Adrenal gland (tissue), 12 donors: Measurements from ENCODE around the gene SEMA4A. TPM values are rescaled to one million over a fixed set of nuclear protein-coding genes. Genes with fewer than 3 reads are reported as not detected.

Experiments used
- DNase-seq, 7 donors: peaks; one replicate each; pipeline ENCODE4 v3.0.0-alpha.2; 2019 to 2020
- H3K27ac ChIP-seq, 5 donors: fragments of 200-600 bp; sonication (generic) in 4 of 5; 1 replicate in 3 of 5; 2 replicates in 2 of 5; pipeline versions ENCODE4 v1.5.1 to v1.8.0; 2016 to 2020; ENCODE audit warnings: mild to moderate bottlenecking in 1 of 5
- H3K27me3 ChIP-seq: fragments of 200-600 bp; 2 replicates; pipeline ENCODE4 v1.8.0; 2021
- H3K36me3 ChIP-seq, 2 donors: fragments of 200-600 bp; replicated peaks in 1 of 2; 1 replicate in 1 of 2; 2 replicates in 1 of 2; pipeline versions ENCODE4 v1.5.1 to v1.8.0; 2018 to 2022
- H3K4me1 ChIP-seq, 2 donors: fragments of 200-600 bp; replicated peaks in 1 of 2; 1 replicate in 1 of 2; 2 replicates in 1 of 2; pipeline versions ENCODE4 v1.5.1 to v1.8.0; 2018 to 2021
- H3K4me3 ChIP-seq, 4 donors: fragments of 200-600 bp; sonication (generic) in 3 of 4; one replicate each; pipeline ENCODE4 v1.5.1; 2016 to 2018
- H3K9me3 ChIP-seq, 3 donors: fragments of 200-600 bp; sonication (generic) in 1 of 3; replicated peaks in 1 of 3; 1 replicate in 2 of 3; 2 replicates in 1 of 3; pipeline versions ENCODE4 v1.5.1 to v1.8.0; 2016 to 2021
- CTCF ChIP-seq, 6 experiments: fragments of 450-650 bp in 4 of 6; fragments of 200-600 bp in 2 of 6; sonication (generic) in 1 of 6; IDR thresholded peaks; 1 replicate in 5 of 6; 2 replicates in 1 of 6; pipeline versions ENCODE4 v1.5.1 to v1.8.0; 2016 to 2021; ENCODE audit warnings: antibody characterized with exemption in 6 of 6, mild to moderate bottlenecking in 2 of 6, moderate library complexity in 1 of 6
- POLR2A ChIP-seq, 2 donors: fragments of 450-650 bp; IDR thresholded peaks; one replicate each; pipeline ENCODE4 v1.6.1; 2017; ENCODE audit warnings: antibody characterized with exemption in 2 of 2, mild to moderate bottlenecking in 2 of 2, moderate library complexity in 1 of 2
- WGBS, 4 donors: extraction: QIAGEN DNeasy Blood & Tissue Kit in 2 of 4; methylation state at CpG; one replicate each; pipeline versions ENCODE4 v1.1.5 to v1.1.7; 2013 to 2017; 5-methylcytosine and 5-hydroxymethylcytosine counted together
- intact Hi-C, 2 donors: fragments of 100-400 bp; cut with DNase I; formaldehyde crosslinking; loops; one replicate each; pipeline versions ENCODE4 v1.14.1 to v1.15.0; 2022 to 2023
- polyA plus RNA-seq, 3 donors: library from polyadenylated mRNA; stranded (reverse); fragments of 200-250 nt in 2 of 3; fragments of 350-450 nt in 1 of 3; fragmentation: Illumina TruSeq in 1 of 3; extraction: RNeasy Lipid Tissue Mini Kit (QIAGEN cat#74804) in 1 of 3; gene quantifications; one replicate each; pipeline ENCODE4 v1.2.3, GENCODE V29; 2013 to 2014
- total RNA-seq, 9 donors: library from RNA; depleted of rRNA in 4 of 9; stranded (reverse); fragments of >200 nt in 4 of 9; fragments of 120-200 nt in 1 of 9; fragmentation: NEBNext Ultra II Directional in 1 of 9; extraction: Animal tissue kit (Norgen Biotek cat#: 25700) in 1 of 9; gene quantifications; one replicate each; pipeline versions ENCODE4 v1.1.0 to v1.2.4, GENCODE V29; 2013 to 2023
- donor health status: healthy with polysubstance abuse.
- donor health status: Bipolar disorder and iron deficiency.
- donor health status: DM: yes; HTN: yes; CAD: no.
- donor health status: DM: no; HTN: no; CAD: no.
- donor health status: DM: no; HTN: no; CAD: no.
- donor health status: DM: yes; HTN: yes; CAD: no.

The SEMA4A gene
- total and polyA plus RNA-seq, 12 donors = 0.30 to 4.8 (median 1.8) TPM

- DNase-seq = no peak
- H3K9me3 ChIP-seq = no peaks in the 10 kb centered on the region
- no peaks in the 10 kb centered on the region for H3K36me3 ChIP-seq
- no peaks in the 10 kb centered on the region for H3K27me3 ChIP-seq
- WGBS, 4 donors = 65 to 87% (median 78%) methylated on average over 4 of the region's 4 CpGs
- H3K27ac ChIP-seq = peak overlapping the region in 2 of 5 donors; percentile 13 to 99
- TF ChIP-seq CTCF (IDR thresholded peaks at IDR 0.05) = no peak
- no peak for TF ChIP-seq POLR2A (IDR thresholded peaks at IDR 0.05)
- intact Hi-C loops = no loop called here
- H3K4me3 ChIP-seq = no peak overlapping the region
- H3K4me1 ChIP-seq = peaks cover 13 to 47% of the 10 kb centered on the region in 2 donors
These were observed 41.9 kb upstream of the SEMA4A start for GRCh38 chr1:156111355-156111962.

GRCh38 chr1:156112276-156113137 is 40.9 kb upstream of the SEMA4A start:
- H3K27me3 ChIP-seq = no peaks in the 10 kb centered on the region
- no peak overlapping the region for H3K4me3 ChIP-seq
- peak overlapping the region in 2 of 5 donors; percentile 42 to 99 for H3K27ac ChIP-seq
- TF ChIP-seq POLR2A (IDR thresholded peaks at IDR 0.05) (no peak), CTCF (IDR thresholded peaks at IDR 0.05) (no peak)
- intact Hi-C loops = no loop called here
- H3K9me3 ChIP-seq = no peaks in the 10 kb centered on the region
- no peaks in the 10 kb centered on the region for H3K36me3 ChIP-seq
- no peak for DNase-seq
- 60 to 69% (median 64%) methylated on average over 8 to 10 of the region's 10 CpGs for WGBS, 4 donors
- peaks cover 24 to 50% of the 10 kb centered on the region in 2 donors for H3K4me1 ChIP-seq

- peak in 1 of 7 donors; percentile 63 for DNase-seq
- TF ChIP-seq POLR2A (IDR thresholded peaks at IDR 0.05) (no peak), CTCF (IDR thresholded peaks at IDR 0.05) (no peak)
These were observed 40.0 kb upstream of the SEMA4A start for GRCh38 chr1:156113282-156113950.

More at GRCh38 chr1:156113282-156113950, 40.0 kb upstream of the SEMA4A start:
- no peaks in the 10 kb centered on the region for H3K36me3 ChIP-seq
- H3K4me3 ChIP-seq = no peak overlapping the region
- H3K9me3 ChIP-seq = no peaks in the 10 kb centered on the region
- peak overlapping the region in 4 of 5 donors; percentile 54 to 99 (median 94) for H3K27ac ChIP-seq
- intact Hi-C loops = no loop called here
- no peaks in the 10 kb centered on the region for H3K27me3 ChIP-seq
- H3K4me1 ChIP-seq = peaks cover 31 to 59% of the 10 kb centered on the region in 2 donors
- 49 to 59% (median 56%) methylated on average over 4 of the region's 4 CpGs for WGBS, 4 donors
